GM23248 (cell line): ENCODE measurements around the gene ZNF365.

Experiments
- EZH2 ChIP-seq: fragments of 200-600 bp; sonication (generic); IDR thresholded peaks from 2 replicates; pipeline ENCODE4 v1.6.1; 2018; ENCODE audit warnings: antibody characterized with exemption, mild to moderate bottlenecking; ENCODE audit not compliant: insufficient read depth, poor library complexity, severe bottlenecking
- EZH2phosphoT487 ChIP-seq: fragments of 200-600 bp; sonication (generic); IDR thresholded peaks from 2 replicates; pipeline ENCODE4 v1.6.1; 2018; ENCODE audit warnings: antibody characterized with exemption, moderate library complexity, mild to moderate bottlenecking, low read depth; ENCODE audit not compliant: insufficient read depth

DNA sequence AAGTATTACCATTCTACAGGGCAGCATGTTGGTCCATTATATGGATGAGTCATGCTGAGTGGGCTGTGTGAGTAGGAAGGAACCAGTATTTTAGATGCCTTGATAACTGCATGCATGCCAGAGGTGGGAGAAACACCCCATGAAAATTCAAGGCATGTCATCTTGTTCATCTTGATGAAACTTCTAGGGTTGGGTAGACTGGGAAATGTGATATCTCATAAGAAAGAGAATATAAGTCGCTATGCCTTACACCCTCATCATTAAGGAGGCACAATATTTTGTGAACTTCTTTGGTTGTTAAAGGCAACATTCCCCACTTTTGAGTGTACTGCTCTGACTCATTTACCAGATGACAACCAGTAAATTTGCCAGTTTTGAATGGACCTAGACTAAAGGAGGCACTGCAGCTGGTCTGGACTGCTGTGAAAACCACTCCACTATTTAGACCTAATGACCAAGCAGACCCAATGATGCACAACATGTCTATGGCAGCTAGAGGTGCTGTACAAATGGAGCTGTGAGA, 48.0 kb downstream of the ZNF365 start:
- TF ChIP-seq EZH2 (no peak), EZH2phosphoT487 (no peak)
